ENCODE measurements around the gene AKT2. TPM values are rescaled to one million over a fixed set of nuclear protein-coding genes. Genes with fewer than 3 reads are reported as not detected.

Gene AKT2
- total RNA-seq, 1 donor from 2014 or later: 107 TPM

- intact Hi-C loops (cut with micrococcal nuclease): no loop called here
- peaks cover 36% of the 10 kb centered on the region for H3K27me3 ChIP-seq (ENCODE audit: low read depth)
- H3K4me3 ChIP-seq: no peak overlapping the region
- TF ChIP-seq CTCF (IDR thresholded peaks at IDR 0.05; ENCODE audit: borderline replicate concordance): no peak
- H3K36me3 ChIP-seq: peaks cover 40% of the 10 kb centered on the region
- H3K4me1 ChIP-seq: peaks cover 7% of the 10 kb centered on the region
- H3K27ac ChIP-seq (replicated peaks): no peak overlapping the region
- no peaks in the 10 kb centered on the region for H3K9me3 ChIP-seq (replicated peaks)
- DNase-seq: no peak
These were observed 71.1 kb downstream of the AKT2 start for GRCh38 chr19:40213882-40214570.

DNA sequence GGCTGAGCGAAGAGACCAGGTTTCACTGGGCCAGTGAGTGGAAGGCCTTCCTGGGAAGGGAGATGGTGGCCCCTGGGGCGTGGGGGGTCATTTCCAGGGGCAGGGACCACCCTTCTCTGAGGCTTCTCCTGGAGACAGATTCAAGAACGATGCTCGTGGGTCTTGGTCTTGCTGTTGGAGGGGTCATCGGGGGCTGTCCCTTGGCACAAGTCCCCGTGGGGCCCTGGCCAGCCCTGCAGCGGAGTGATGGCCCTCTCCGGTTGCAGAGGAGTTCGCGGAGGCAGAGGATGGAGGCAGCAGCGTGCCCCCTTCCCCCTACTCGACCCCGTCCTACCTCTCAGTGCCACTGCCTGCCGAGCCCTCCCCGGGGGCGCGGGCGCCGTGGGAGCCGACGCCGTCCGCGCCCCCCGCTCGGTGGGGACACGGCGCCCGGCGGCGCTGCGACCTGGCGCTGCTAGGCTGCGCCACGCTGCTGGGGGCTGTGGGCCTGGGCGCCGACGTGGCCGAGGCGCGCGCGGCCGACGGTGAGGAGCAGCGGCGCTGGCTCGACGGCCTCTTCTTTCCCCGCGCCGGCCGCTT is 71.8 kb downstream of the AKT2 start:
- Histone ChIP-seq H3K9me3 (replicated peaks) (no peaks in the 10 kb centered on the region), H3K36me3 (peaks cover 46% of the 10 kb centered on the region), H3K4me3 (no peak overlapping the region), H3K27me3 (ENCODE audit: low read depth) (peaks cover 30% of the 10 kb centered on the region), H3K4me1 (peaks cover 7% of the 10 kb centered on the region), H3K27ac (replicated peaks) (no peak overlapping the region)
- DNase-seq: no peak
- intact Hi-C loops (cut with micrococcal nuclease): no loop called here
- no peak for TF ChIP-seq CTCF (IDR thresholded peaks at IDR 0.05; ENCODE audit: borderline replicate concordance)

- Histone ChIP-seq H3K4me1 (no peaks in the 10 kb centered on the region), H3K27me3 (ENCODE audit: low read depth) (peaks cover 5% of the 10 kb centered on the region), H3K9me3 (replicated peaks) (no peaks in the 10 kb centered on the region), H3K36me3 (peaks cover 50% of the 10 kb centered on the region), H3K4me3 (no peak overlapping the region), H3K27ac (replicated peaks) (no peak overlapping the region)
- DNase-seq: no peak
- intact Hi-C loops (cut with micrococcal nuclease): no loop called here
- TF ChIP-seq CTCF (IDR thresholded peaks at IDR 0.05; ENCODE audit: borderline replicate concordance): no peak
These were observed 74.3 kb downstream of the AKT2 start for GRCh38 chr19:40210889-40211288.

DNA sequence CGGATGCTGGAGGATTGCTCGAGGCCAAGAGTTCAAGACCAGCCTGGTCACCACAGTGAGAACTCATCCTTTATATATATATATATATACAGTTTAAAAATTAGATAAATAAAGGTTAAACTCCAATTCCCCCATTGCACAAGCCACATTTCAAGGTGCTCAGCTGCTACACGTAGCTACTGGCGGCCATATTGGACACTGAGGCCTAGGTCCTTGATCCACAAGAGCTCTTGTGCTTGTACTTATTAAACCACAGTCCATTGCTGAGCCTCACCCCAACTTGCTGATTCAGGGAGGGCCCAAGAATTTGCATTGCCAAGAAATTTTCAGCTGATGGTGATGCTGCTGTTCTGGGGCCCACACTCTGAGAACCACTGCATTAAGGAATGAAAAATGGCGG is 76.5 kb downstream of the AKT2 start:
- Histone ChIP-seq H3K4me1 (no peaks in the 10 kb centered on the region), H3K27ac (replicated peaks) (no peak overlapping the region), H3K4me3 (no peak overlapping the region), H3K27me3 (ENCODE audit: low read depth) (no peaks in the 10 kb centered on the region), H3K36me3 (peaks cover 71% of the 10 kb centered on the region), H3K9me3 (replicated peaks) (peaks cover 8% of the 10 kb centered on the region)
- no peak for TF ChIP-seq CTCF (IDR thresholded peaks at IDR 0.05; ENCODE audit: borderline replicate concordance)
- intact Hi-C loops (cut with micrococcal nuclease): no loop called here
- DNase-seq: no peak

DNA sequence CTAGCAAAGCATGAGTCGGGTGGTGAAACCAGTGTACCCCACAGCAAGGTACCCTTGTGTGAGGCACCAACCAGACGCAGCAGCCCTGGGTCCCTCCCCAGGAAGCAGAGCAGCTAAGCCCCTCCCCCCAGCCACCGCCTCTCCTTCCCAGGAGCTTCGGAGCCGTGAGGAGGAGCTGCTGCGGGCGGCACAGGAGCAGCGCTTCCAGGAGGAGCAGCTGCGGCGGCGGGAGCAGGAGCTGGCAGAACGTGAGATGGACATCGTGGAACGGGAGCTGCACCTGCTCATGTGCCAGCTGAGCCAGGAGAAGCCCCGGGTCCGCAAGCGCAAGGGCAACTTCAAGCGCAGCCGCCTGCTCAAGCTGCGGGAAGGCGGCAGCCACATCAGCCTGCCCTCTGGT is 79.4 kb downstream of the AKT2 start:
- Histone ChIP-seq H3K4me3 (no peak overlapping the region), H3K36me3 (peaks cover 65% of the 10 kb centered on the region)

More for the DNA sequence above, 79.4 kb downstream of the AKT2 start:
- H3K9me3 ChIP-seq (replicated peaks): peaks cover 8% of the 10 kb centered on the region
- TF ChIP-seq CTCF (IDR thresholded peaks at IDR 0.05; ENCODE audit: borderline replicate concordance): no peak
- H3K27me3 ChIP-seq (ENCODE audit: low read depth): no peaks in the 10 kb centered on the region
- DNase-seq: no peak
- H3K4me1 ChIP-seq: no peaks in the 10 kb centered on the region
- H3K27ac ChIP-seq (replicated peaks): no peak overlapping the region
- intact Hi-C loops (cut with micrococcal nuclease): no loop called here

All from left ventricle myocardium inferior (tissue), 1 donor.